Measurements from ENCODE around the gene HGFAC. TPM values are rescaled to one million over a fixed set of nuclear protein-coding genes. Genes with fewer than 3 reads are reported as not detected.

Gene HGFAC
- total RNA-seq, 1 experiment from 2014 or later, result 0.37 TPM

DNA sequence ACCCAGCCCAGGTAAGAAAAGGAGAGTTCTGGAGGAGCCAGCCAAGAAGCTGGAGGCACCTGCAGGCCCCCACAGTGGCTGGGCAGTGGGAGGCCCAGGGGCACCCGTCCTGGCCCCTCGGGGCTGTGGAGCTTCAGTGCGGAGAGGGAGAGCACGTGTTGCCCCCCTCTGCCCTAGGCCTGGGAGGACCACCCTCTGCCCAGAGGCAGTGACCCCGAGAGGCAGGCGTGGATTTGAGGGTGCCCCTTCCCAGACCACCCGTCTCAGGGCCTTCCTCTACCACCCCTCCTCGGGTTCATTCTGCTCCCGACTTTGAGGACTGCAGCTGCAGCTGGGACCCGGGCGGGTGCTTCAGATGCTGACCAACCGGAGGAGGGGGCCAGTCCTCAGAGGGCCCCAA lies 12.1 kb upstream of the HGFAC start:
- H3K27me3 ChIP-seq (ENCODE audit: insufficient read depth, low read length), result no peaks in the 10 kb centered on the region
- no peak overlapping the region for H4K5ac ChIP-seq (ENCODE audit: insufficient read length, low read depth, low read length)
- no peaks in the 10 kb centered on the region for H3K9me3 ChIP-seq (ENCODE audit: control insufficient read depth, low read depth, low read length)
- H3K56ac ChIP-seq (ENCODE audit: insufficient read length, low read depth, low read length), result no peak overlapping the region
- no peak overlapping the region for H3K23ac ChIP-seq (ENCODE audit: insufficient read length, low read depth, low read length)
- no peak overlapping the region for H3K4ac ChIP-seq (ENCODE audit: low read depth, low read length)
- Mint-ChIP-seq H3K36me3 (ENCODE audit: insufficient read depth in 1 of 3, low read depth in 3 of 3) (peaks cover 3 to 8% (median 6%) of the 10 kb centered on the region in 3 experiments; a peak in 4 of 7 replicates), H3K27ac (no peak overlapping the region), H3K27me3 (ENCODE audit: low read depth) (no peaks in the 10 kb centered on the region), H3K9me3 (no peaks in the 10 kb centered on the region), H3K4me1 (peaks cover under 1 to 4% of the 10 kb centered on the region in 2 experiments; a peak in 3 of 4 replicates), H3K4me3 (no peak overlapping the region)
- no peak overlapping the region for H2BK12ac ChIP-seq (ENCODE audit: insufficient read length, low read depth, low read length)
- no CpG with 5 or more reads among the region's 12 CpGs for WGBS (ENCODE audit: extremely low coverage, insufficient read length, low lambda C conversion rate)
- no peak overlapping the region for H3K27ac ChIP-seq (ENCODE audit: insufficient read length, low read depth, low read length)
- no peaks in the 10 kb centered on the region for H3K23me2 ChIP-seq (ENCODE audit: insufficient read length, low read depth, low read length, poor library complexity, severe bottlenecking)
- no peaks in the 10 kb centered on the region for H3K79me2 ChIP-seq (ENCODE audit: insufficient read depth, low read length)
- H3K4me2 ChIP-seq (ENCODE audit: insufficient read depth, insufficient read length, low read length), result no peak overlapping the region
- H4K20me1 ChIP-seq (ENCODE audit: control insufficient read depth, insufficient read depth, insufficient read length), result no peaks in the 10 kb centered on the region
- H3K14ac ChIP-seq (ENCODE audit: insufficient read depth, low read length), result no peak overlapping the region
- no peak overlapping the region for H4K91ac ChIP-seq (ENCODE audit: insufficient read length, low read depth, low read length)
- no peak overlapping the region for H2AK5ac ChIP-seq (ENCODE audit: insufficient read length, low read length)
- no peak for DNase-seq
- TF ChIP-seq, protein P1, sequence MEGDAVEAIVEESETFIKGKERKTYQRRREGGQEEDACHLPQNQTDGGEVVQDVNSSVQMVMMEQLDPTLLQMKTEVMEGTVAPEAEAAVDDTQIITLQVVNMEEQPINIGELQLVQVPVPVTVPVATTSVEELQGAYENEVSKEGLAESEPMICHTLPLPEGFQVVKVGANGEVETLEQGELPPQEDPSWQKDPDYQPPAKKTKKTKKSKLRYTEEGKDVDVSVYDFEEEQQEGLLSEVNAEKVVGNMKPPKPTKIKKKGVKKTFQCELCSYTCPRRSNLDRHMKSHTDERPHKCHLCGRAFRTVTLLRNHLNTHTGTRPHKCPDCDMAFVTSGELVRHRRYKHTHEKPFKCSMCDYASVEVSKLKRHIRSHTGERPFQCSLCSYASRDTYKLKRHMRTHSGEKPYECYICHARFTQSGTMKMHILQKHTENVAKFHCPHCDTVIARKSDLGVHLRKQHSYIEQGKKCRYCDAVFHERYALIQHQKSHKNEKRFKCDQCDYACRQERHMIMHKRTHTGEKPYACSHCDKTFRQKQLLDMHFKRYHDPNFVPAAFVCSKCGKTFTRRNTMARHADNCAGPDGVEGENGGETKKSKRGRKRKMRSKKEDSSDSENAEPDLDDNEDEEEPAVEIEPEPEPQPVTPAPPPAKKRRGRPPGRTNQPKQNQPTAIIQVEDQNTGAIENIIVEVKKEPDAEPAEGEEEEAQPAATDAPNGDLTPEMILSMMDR (conservative IDR thresholded peaks at IDR 0.05), result no peak
- H3T11ph ChIP-seq (ENCODE audit: low read length), result no peak overlapping the region
- no peak overlapping the region for H2AFZ ChIP-seq (ENCODE audit: low read length)
- H3K9ac ChIP-seq (ENCODE audit: extremely low read depth, insufficient read length, low read length), result no peak overlapping the region
- H2BK15ac ChIP-seq (ENCODE audit: low read depth, low read length), result no peak overlapping the region
- H2BK120ac ChIP-seq (ENCODE audit: low read depth, low read length, poor library complexity, severe bottlenecking), result no peak overlapping the region
- no peak overlapping the region for H3K18ac ChIP-seq (ENCODE audit: insufficient read length, low read depth, low read length)
- no peak overlapping the region for H2BK5ac ChIP-seq (ENCODE audit: insufficient read length, low read length)
- H4K8ac ChIP-seq (replicated peaks; ENCODE audit: insufficient read length, low read depth, low read length), result no peak overlapping the region
- no peak overlapping the region for H2BK20ac ChIP-seq (ENCODE audit: low read depth, low read length, poor library complexity, severe bottlenecking)
- no peaks in the 10 kb centered on the region for H3K4me1 ChIP-seq (ENCODE audit: insufficient read depth, low read length)
- no peaks in the 10 kb centered on the region for H3K79me1 ChIP-seq (ENCODE audit: insufficient read depth, low read depth, low read length, poor library complexity, severe bottlenecking)

All from H9 (cell line).